GM12891 (cell line): ENCODE measurements around the gene ZNF655.

Source experiments
- POLR2A ChIP-seq: IDR thresholded peaks from 2 replicates; pipeline ENCODE4 v1.6.1; 2011; ENCODE audit warnings: low read depth, low read length, control low read depth
- POLR2AphosphoS5 ChIP-seq: IDR thresholded peaks from 2 replicates; pipeline ENCODE4 v1.6.1; 2011; ENCODE audit warnings: low read depth, low read length, control low read depth
- SPI1 ChIP-seq: IDR thresholded peaks from 2 replicates; pipeline ENCODE4 v1.6.1; 2011; ENCODE audit warnings: low read depth, low read length, control low read depth
- TAF1 ChIP-seq: IDR thresholded peaks from 2 replicates; pipeline ENCODE4 v1.6.1; 2011; ENCODE audit warnings: low read depth, low read length, control low read depth

DNA sequence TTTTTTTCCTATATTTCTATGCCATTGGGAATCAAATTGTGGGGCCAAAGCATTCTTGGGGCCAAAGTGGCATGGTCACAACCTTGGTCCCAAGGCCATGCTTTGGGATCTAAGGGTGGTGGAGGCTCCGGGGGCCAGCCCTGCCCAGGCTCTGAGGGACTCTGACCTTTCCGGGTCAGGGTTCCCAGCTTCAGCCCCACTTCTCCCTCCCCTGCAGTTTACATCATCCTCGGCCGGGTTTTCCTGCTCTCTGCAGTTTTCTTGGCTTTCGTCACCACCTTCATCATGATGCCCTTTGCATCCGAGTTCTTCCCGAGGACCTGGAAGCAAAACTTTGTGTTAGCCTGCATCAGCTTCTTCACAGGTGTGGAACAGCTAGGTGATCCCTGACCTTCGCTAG, 48.1 kb downstream of the ZNF655 start:
- TF ChIP-seq POLR2A: no peak
- TF ChIP-seq POLR2AphosphoS5: no peak
- no peak for TF ChIP-seq TAF1
- no peak for TF ChIP-seq SPI1
